Keratinocyte (primary cell): Measurements from ENCODE around the gene PAPOLB. TPM values are rescaled to one million over a fixed set of nuclear protein-coding genes. Genes with fewer than 3 reads are reported as not detected.

Experiments used
- DNase-seq: peaks from one replicate; pipeline ENCODE4 v3.0.0-alpha.2; 2011; ENCODE audit warnings: low read depth, missing footprints, low spot score
- FAIRE-seq: peaks from 2 replicates; lab custom pipeline; 2011; peaks lifted over from hg19 to GRCh38; lab: Jason Lieb, UNC
- H2AFZ ChIP-seq: 2 replicates; pipeline ENCODE4 v1.6.0; 2012; ENCODE audit warnings: low read length, control low read depth, inconsistent platforms; ENCODE audit not compliant: control insufficient read depth
- H3K27ac ChIP-seq: 2 replicates; pipeline ENCODE4 v1.5.1; 2011; ENCODE audit warnings: low read length; ENCODE audit not compliant: control insufficient read depth, insufficient read depth
- H3K27me3 ChIP-seq: 3 replicates; pipeline ENCODE4 v1.6.0; 2011; ENCODE audit warnings: low read length; ENCODE audit not compliant: control insufficient read depth, insufficient read depth; ENCODE audit errors: extremely low read depth
- H3K36me3 ChIP-seq, 2 experiments: 2 replicates in 1 of 2; 3 replicates in 1 of 2; pipeline ENCODE4 v1.5.1; 2011; ENCODE audit warnings: low read length in 2 of 2, mild to moderate bottlenecking in 1 of 2; ENCODE audit not compliant: control insufficient read depth in 2 of 2, insufficient read depth in 2 of 2; ENCODE audit errors: extremely low read depth in 1 of 2
- H3K4me1 ChIP-seq: 3 replicates; pipeline ENCODE4 v1.5.1; 2011; ENCODE audit warnings: low read length; ENCODE audit not compliant: control insufficient read depth, insufficient read depth; ENCODE audit errors: extremely low read depth
- H3K4me2 ChIP-seq: 3 replicates; pipeline ENCODE4 v1.6.0; 2011; ENCODE audit warnings: low read depth, low read length; ENCODE audit not compliant: control insufficient read depth, insufficient read depth; ENCODE audit errors: extremely low read depth
- H3K4me3 ChIP-seq, 3 experiments: fragments of 200-600 bp in 1 of 3; sonication (generic) in 1 of 3; 2 replicates in 2 of 3; 3 replicates in 1 of 3; pipeline ENCODE4 v1.5.1; 2011 to 2016; ENCODE audit warnings: low read length in 3 of 3, mild to moderate bottlenecking in 3 of 3, control low read depth in 2 of 3, inconsistent platforms in 1 of 3, low read depth in 1 of 3, mixed read lengths in 1 of 3, mixed run types in 1 of 3, moderate library complexity in 1 of 3; ENCODE audit not compliant: control insufficient read depth in 2 of 3, insufficient read depth in 2 of 3; ENCODE audit errors: extremely low read depth in 1 of 3
- H3K79me2 ChIP-seq: 2 replicates; pipeline ENCODE4 v1.6.0; 2012; ENCODE audit warnings: low read length; ENCODE audit not compliant: control insufficient read depth, insufficient read depth
- H3K9ac ChIP-seq: 3 replicates; pipeline ENCODE4 v1.6.0; 2011; ENCODE audit warnings: low read length; ENCODE audit not compliant: control insufficient read depth, insufficient read depth; ENCODE audit errors: extremely low read depth
- H3K9me1 ChIP-seq: 3 replicates; pipeline ENCODE4 v1.6.0; 2011; ENCODE audit warnings: low read length; ENCODE audit not compliant: control insufficient read depth, insufficient read depth; ENCODE audit errors: extremely low read depth
- H3K9me3 ChIP-seq: 2 replicates; pipeline ENCODE4 v1.5.1; 2012; ENCODE audit warnings: low read depth, low read length; ENCODE audit not compliant: control insufficient read depth
- H4K20me1 ChIP-seq: 3 replicates; pipeline ENCODE4 v1.6.0; 2011; ENCODE audit warnings: low read length; ENCODE audit not compliant: control insufficient read depth, insufficient read depth; ENCODE audit errors: extremely low read depth
- EZH2 ChIP-seq: IDR thresholded peaks from one replicate; pipeline ENCODE4 v1.6.1; 2012; ENCODE audit warnings: inconsistent platforms, mild to moderate bottlenecking, low read length, moderate library complexity
- dilution Hi-C: fragments of 300-500 bp; cut with MboI; formaldehyde crosslinking; loops from one replicate; pipeline ENCODE4 v1.7.0; 2020; ENCODE audit warnings: low sequenced_read_pairs; ENCODE audit not compliant: extremely low pct_ligation_motif_present
- polyA plus RNA-seq, 5 experiments: library from polyadenylated mRNA; depleted of rRNA in 3 of 5; stranded (reverse) in 3 of 5; stranded (forward) in 1 of 5; unstranded in 1 of 5; fragments of >200 nt; gene quantifications; 1 replicate in 1 of 5; 2 replicates in 3 of 5; 3 replicates in 1 of 5; pipeline versions ENCODE4 v1.2.1 to v1.2.3, GENCODE V29; 2011 to 2012; ENCODE audit warnings: missing spikeins in 2 of 5, low read depth in 1 of 5, low replicate concordance in 1 of 5
- TF ChIP-seq, protein P1 (sequence below), 3 experiments: IDR thresholded peaks in 1 of 3; conservative IDR thresholded peaks in 1 of 3; optimal IDR thresholded peaks in 1 of 3; 2 replicates in 2 of 3; 3 replicates in 1 of 3; pipeline versions ENCODE3 to v1.5.1; 2011; ENCODE audit warnings: low read length in 3 of 3, mild to moderate bottlenecking in 3 of 3, moderate library complexity in 2 of 3, control low read depth in 1 of 3, inconsistent platforms in 1 of 3; ENCODE audit not compliant: insufficient read depth in 2 of 3; ENCODE audit errors: extremely low read depth in 1 of 3

PAPOLB gene
- polyA plus RNA-seq, 1 donor (not counting 4 experiments of a cell fraction or from before 2014, with no cell fraction given): not detected

DNA sequence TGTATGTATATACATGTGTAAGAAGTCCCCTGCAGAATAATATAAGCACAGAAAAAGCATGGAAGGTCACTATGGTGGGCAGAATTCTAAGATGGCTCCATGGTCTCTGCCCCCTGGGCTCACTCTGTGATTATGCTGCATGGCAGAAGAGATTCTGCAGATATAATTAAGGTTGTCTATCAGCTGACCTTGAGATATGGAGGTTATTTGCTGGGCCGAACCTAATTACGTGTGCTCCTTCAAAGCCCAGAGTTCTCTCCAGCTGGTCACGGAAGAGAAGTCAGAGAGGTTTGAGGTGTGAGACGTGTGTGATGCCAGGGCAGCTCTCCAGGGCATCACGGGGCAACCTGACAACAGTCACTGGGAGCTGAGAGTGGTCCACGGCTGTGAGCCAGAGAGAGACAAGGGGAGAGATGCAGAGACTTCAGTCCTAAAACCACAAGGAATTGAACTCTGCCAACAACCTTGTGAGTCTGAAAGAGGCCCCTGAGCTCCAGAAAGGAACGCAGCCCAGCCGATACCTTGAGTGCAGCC is 11.5 kb downstream of the PAPOLB start:
- Histone ChIP-seq H3K27me3 (no peaks in the 10 kb centered on the region), H3K79me2 (no peaks in the 10 kb centered on the region), H3K27ac (no peak overlapping the region), H3K9me1 (no peaks in the 10 kb centered on the region), H4K20me1 (no peaks in the 10 kb centered on the region), H3K9ac (no peak overlapping the region), H3K9me3 (no peaks in the 10 kb centered on the region), H3K4me1 (no peaks in the 10 kb centered on the region), H3K4me2 (no peak overlapping the region), H2AFZ (no peak overlapping the region), H3K4me3 (no peak overlapping the region), H3K36me3 (no peaks in the 10 kb centered on the region)
- FAIRE-seq (no peak), DNase-seq (no peak)
- TF ChIP-seq EZH2: no peak
- TF ChIP-seq, protein P1, sequence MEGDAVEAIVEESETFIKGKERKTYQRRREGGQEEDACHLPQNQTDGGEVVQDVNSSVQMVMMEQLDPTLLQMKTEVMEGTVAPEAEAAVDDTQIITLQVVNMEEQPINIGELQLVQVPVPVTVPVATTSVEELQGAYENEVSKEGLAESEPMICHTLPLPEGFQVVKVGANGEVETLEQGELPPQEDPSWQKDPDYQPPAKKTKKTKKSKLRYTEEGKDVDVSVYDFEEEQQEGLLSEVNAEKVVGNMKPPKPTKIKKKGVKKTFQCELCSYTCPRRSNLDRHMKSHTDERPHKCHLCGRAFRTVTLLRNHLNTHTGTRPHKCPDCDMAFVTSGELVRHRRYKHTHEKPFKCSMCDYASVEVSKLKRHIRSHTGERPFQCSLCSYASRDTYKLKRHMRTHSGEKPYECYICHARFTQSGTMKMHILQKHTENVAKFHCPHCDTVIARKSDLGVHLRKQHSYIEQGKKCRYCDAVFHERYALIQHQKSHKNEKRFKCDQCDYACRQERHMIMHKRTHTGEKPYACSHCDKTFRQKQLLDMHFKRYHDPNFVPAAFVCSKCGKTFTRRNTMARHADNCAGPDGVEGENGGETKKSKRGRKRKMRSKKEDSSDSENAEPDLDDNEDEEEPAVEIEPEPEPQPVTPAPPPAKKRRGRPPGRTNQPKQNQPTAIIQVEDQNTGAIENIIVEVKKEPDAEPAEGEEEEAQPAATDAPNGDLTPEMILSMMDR (optimal IDR thresholded peaks at IDR 0.05 in 1 of 3, IDR thresholded peaks at IDR 0.05 in 1 of 3, conservative IDR thresholded peaks at IDR 0.05 in 1 of 3; ENCODE audit: extremely low read depth in 1 of 3, insufficient read depth in 2 of 3, low read length in 3 of 3): no peak
- dilution Hi-C loops: no loop called here

DNA sequence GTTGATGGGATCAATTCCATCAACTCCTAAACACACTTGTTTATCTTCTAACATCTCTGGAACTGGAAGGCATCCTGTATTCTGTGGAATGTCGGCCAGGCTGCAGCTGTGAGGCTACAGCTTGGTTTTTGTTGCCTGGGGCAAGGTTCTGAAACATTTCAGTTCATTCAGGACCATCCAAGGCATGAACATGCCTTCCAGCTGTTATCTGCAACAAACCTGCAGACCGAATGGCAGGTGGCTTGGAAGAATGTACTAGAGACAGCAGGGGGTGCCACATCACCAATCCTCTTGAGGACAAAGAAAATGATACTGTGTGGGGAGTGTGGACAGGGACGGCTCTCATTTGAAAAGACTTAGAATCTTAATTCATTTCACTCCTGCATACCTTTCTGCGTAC is 12.4 kb downstream of the PAPOLB start:
- TF ChIP-seq, protein P1 (optimal IDR thresholded peaks at IDR 0.05 in 1 of 3, IDR thresholded peaks at IDR 0.05 in 1 of 3, conservative IDR thresholded peaks at IDR 0.05 in 1 of 3; ENCODE audit: extremely low read depth in 1 of 3, insufficient read depth in 2 of 3, low read length in 3 of 3): peak; percentile 29 to 62 (median 53)
- TF ChIP-seq EZH2: no peak
- H3K4me2 ChIP-seq: no peak overlapping the region
- H3K79me2 ChIP-seq: no peaks in the 10 kb centered on the region
- dilution Hi-C loops: no loop called here
- no peak overlapping the region for H3K4me3 ChIP-seq
- H3K27ac ChIP-seq: no peak overlapping the region
- H4K20me1 ChIP-seq: no peaks in the 10 kb centered on the region
- H3K9me1 ChIP-seq: no peaks in the 10 kb centered on the region
- FAIRE-seq (no peak), DNase-seq (no peak)
- H2AFZ ChIP-seq: no peak overlapping the region
- no peak overlapping the region for H3K9ac ChIP-seq
- no peaks in the 10 kb centered on the region for H3K4me1 ChIP-seq
- H3K9me3 ChIP-seq: no peaks in the 10 kb centered on the region
- H3K27me3 ChIP-seq: no peaks in the 10 kb centered on the region
- no peaks in the 10 kb centered on the region for H3K36me3 ChIP-seq
